Measurements from ENCODE around the gene DNAJB8.

Gene DNAJB8

GRCh38 chr3:128473737-128474136 lies 7.0 kb upstream of the DNAJB8 start:
- Histone ChIP-seq H3K18ac (ENCODE audit: low read depth in 1 of 2, low read length in 2 of 2) (no peak overlapping the region), H3K23ac (ENCODE audit: low read length in 2 of 2) (no peak overlapping the region), H3K79me1 (replicated peaks; ENCODE audit: low read length, poor library complexity, severe bottlenecking) (no peaks in the 10 kb centered on the region), H3K4me2 (ENCODE audit: low read length, poor library complexity, severe bottlenecking) (no peak overlapping the region), H2BK15ac (ENCODE audit: low read depth, poor library complexity, severe bottlenecking) (no peak overlapping the region), H3K14ac (ENCODE audit: low read length in 2 of 2) (no peak overlapping the region), H3K9me3 (ENCODE audit: control insufficient read depth, low read length) (peaks cover 9% of the 10 kb centered on the region), H3K36me3 (ENCODE audit: control insufficient read depth in 1 of 2, insufficient read depth in 2 of 2, low read depth in 1 of 2, low read length in 2 of 2) (no peaks in the 10 kb centered on the region), H3K9ac (ENCODE audit: low read length) (no peak overlapping the region), H2BK5ac (ENCODE audit: low read depth, low read length, poor library complexity, severe bottlenecking) (no peak overlapping the region), H3K4ac (ENCODE audit: low read depth in 1 of 2, low read length in 2 of 2) (no peak overlapping the region), H2BK12ac (ENCODE audit: low read length in 2 of 2) (no peak overlapping the region), H3K4me1 (ENCODE audit: control insufficient read depth, insufficient read depth, low read depth, low read length) (no peaks in the 10 kb centered on the region), H2AFZ (ENCODE audit: low read depth, low read length) (no peak overlapping the region), H3K27me3 (ENCODE audit: control insufficient read depth in 1 of 2, insufficient read depth in 1 of 2, low read length in 2 of 2) (peaks cover 93 to 95% of the 10 kb centered on the region in 2 experiments), H4K91ac (ENCODE audit: low read length) (no peak overlapping the region), H4K8ac (ENCODE audit: low read length) (no peak overlapping the region), H2BK120ac (ENCODE audit: low read depth, low read length) (no peak overlapping the region), H3K4me3 (ENCODE audit: insufficient read depth in 1 of 2, low read depth in 1 of 2, low read length in 2 of 2) (no peak overlapping the region), H2AK5ac (ENCODE audit: low read length, severe bottlenecking) (no peak overlapping the region), H3K27ac (ENCODE audit: low read length, poor library complexity, severe bottlenecking) (no peak overlapping the region)
- no peak for DNase-seq
- 25% methylated on average over 4 of the region's 4 CpGs for WGBS

DNA sequence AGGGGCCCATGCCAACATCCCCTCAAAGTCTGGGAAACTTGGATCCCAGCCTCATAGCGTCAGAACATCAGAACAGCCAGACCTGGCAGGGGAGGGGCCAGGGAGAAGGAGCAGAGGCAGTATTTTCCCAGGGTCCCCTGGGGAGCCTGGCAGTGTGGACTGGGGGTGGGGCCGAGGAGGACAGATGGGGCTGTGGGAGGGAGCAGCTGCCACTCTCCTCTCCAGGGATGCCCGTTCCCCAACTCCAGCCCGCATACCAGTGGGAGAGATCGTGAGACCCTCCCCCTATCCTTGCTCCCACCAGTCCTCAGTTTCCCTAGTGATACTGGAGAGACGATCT lies 6.5 kb upstream of the DNAJB8 start:
- Histone ChIP-seq H2BK120ac (ENCODE audit: low read depth, low read length) (no peak overlapping the region), H2AK5ac (ENCODE audit: low read length, severe bottlenecking) (no peak overlapping the region), H3K27me3 (ENCODE audit: control insufficient read depth in 1 of 2, insufficient read depth in 1 of 2, low read length in 2 of 2) (peaks cover 91 to 93% of the 10 kb centered on the region in 2 experiments), H2BK15ac (ENCODE audit: low read depth, poor library complexity, severe bottlenecking) (no peak overlapping the region), H3K27ac (ENCODE audit: low read length, poor library complexity, severe bottlenecking) (no peak overlapping the region), H3K4me3 (ENCODE audit: insufficient read depth in 1 of 2, low read depth in 1 of 2, low read length in 2 of 2) (no peak overlapping the region), H3K23ac (ENCODE audit: low read length in 2 of 2) (no peak overlapping the region), H3K14ac (ENCODE audit: low read length in 2 of 2) (no peak overlapping the region), H3K4ac (ENCODE audit: low read depth in 1 of 2, low read length in 2 of 2) (no peak overlapping the region), H3K4me1 (ENCODE audit: control insufficient read depth, insufficient read depth, low read depth, low read length) (no peaks in the 10 kb centered on the region), H3K4me2 (ENCODE audit: low read length, poor library complexity, severe bottlenecking) (no peak overlapping the region), H3K9ac (ENCODE audit: low read length) (no peak overlapping the region), H3K18ac (ENCODE audit: low read depth in 1 of 2, low read length in 2 of 2) (no peak overlapping the region), H4K8ac (ENCODE audit: low read length) (no peak overlapping the region), H3K79me1 (replicated peaks; ENCODE audit: low read length, poor library complexity, severe bottlenecking) (no peaks in the 10 kb centered on the region), H3K36me3 (ENCODE audit: control insufficient read depth in 1 of 2, insufficient read depth in 2 of 2, low read depth in 1 of 2, low read length in 2 of 2) (no peaks in the 10 kb centered on the region), H2BK12ac (ENCODE audit: low read length in 2 of 2) (no peak overlapping the region), H3K9me3 (ENCODE audit: control insufficient read depth, low read length) (peaks cover 9% of the 10 kb centered on the region), H2AFZ (ENCODE audit: low read depth, low read length) (no peak overlapping the region), H4K91ac (ENCODE audit: low read length) (no peak overlapping the region), H2BK5ac (ENCODE audit: low read depth, low read length, poor library complexity, severe bottlenecking) (no peak overlapping the region)
- DNase-seq: no peak
- 0% methylated on average over 2 of the region's 6 CpGs for WGBS

DNA sequence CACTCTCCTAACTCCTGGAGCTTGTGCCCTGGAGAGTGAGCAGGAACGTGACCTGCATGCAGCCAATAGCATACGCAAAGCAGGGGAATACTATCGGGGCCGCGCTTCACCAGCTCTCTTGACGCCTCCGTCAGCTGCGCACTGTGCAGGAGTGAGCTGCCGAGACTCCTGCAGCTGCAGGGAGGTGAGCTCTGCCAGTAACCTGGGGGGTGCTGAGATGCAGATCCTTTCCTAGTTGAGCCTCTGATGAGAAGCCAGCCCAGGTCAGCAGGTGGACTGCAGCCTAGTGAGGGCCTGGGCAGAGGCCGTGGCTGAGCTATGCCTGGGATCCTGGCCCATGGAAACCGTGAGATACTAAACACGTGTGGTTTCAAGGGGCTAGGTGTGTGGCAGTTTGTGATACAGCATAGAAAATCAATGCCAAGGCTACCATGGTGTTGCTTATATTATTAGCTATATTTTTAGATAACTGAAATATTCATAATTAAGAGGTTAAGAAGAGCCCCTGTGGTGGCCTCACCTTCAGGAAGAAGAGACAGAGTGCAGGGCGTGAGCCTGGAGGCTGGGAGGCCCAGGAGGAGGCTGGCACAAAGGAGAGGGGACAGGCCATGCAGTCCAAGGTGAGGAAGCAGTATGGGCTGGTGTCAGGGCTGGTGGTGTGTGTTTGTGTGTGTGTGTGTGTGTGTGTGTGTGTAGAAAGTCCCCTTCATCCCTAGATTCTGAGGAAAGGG lies 5.9 kb upstream of the DNAJB8 start:
- 42% methylated on average over 11 of the region's 13 CpGs for WGBS
- Histone ChIP-seq H3K79me1 (replicated peaks; ENCODE audit: low read length, poor library complexity, severe bottlenecking) (no peaks in the 10 kb centered on the region), H3K18ac (ENCODE audit: low read depth in 1 of 2, low read length in 2 of 2) (no peak overlapping the region), H3K36me3 (ENCODE audit: control insufficient read depth in 1 of 2, insufficient read depth in 2 of 2, low read depth in 1 of 2, low read length in 2 of 2) (no peaks in the 10 kb centered on the region), H2BK5ac (ENCODE audit: low read depth, low read length, poor library complexity, severe bottlenecking) (no peak overlapping the region), H3K23ac (ENCODE audit: low read length in 2 of 2) (peak overlapping the region in 1 of 2 experiments; percentile 87), H2BK15ac (ENCODE audit: low read depth, poor library complexity, severe bottlenecking) (no peak overlapping the region), H3K4me1 (ENCODE audit: control insufficient read depth, insufficient read depth, low read depth, low read length) (no peaks in the 10 kb centered on the region), H3K27ac (ENCODE audit: low read length, poor library complexity, severe bottlenecking) (no peak overlapping the region), H3K4me3 (ENCODE audit: insufficient read depth in 1 of 2, low read depth in 1 of 2, low read length in 2 of 2) (no peak overlapping the region), H4K91ac (ENCODE audit: low read length) (no peak overlapping the region), H3K9me3 (ENCODE audit: control insufficient read depth, low read length) (peaks cover 9% of the 10 kb centered on the region), H2AFZ (ENCODE audit: low read depth, low read length) (no peak overlapping the region), H2BK120ac (ENCODE audit: low read depth, low read length) (no peak overlapping the region), H4K8ac (ENCODE audit: low read length) (no peak overlapping the region), H3K4me2 (ENCODE audit: low read length, poor library complexity, severe bottlenecking) (no peak overlapping the region), H3K14ac (ENCODE audit: low read length in 2 of 2) (no peak overlapping the region), H3K4ac (ENCODE audit: low read depth in 1 of 2, low read length in 2 of 2) (no peak overlapping the region), H2AK5ac (ENCODE audit: low read length, severe bottlenecking) (no peak overlapping the region), H2BK12ac (ENCODE audit: low read length in 2 of 2) (no peak overlapping the region), H3K27me3 (ENCODE audit: control insufficient read depth in 1 of 2, insufficient read depth in 1 of 2, low read length in 2 of 2) (peaks cover 91 to 93% of the 10 kb centered on the region in 2 experiments), H3K9ac (ENCODE audit: low read length) (no peak overlapping the region)
- DNase-seq: no peak

DNA sequence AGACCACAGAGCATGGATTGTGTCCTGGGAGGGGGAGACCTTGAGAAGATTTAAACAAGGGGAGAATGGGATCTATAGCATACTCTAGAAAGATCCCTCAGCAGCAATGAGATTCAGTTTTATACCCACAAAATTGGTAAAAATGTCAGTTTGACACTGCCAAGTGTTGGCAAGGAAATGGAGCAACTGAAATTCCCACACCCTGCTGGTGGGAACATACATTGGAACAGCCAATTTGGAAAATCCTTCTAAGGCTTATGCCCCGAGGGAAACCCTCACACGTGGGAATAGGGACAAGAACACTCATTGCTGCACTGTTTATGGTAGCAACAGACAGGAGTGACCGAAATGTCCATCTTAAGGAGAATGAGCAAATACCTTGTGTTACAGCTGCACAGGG lies 5.0 kb upstream of the DNAJB8 start:
- no peaks in the 10 kb centered on the region for H3K79me1 ChIP-seq (replicated peaks; ENCODE audit: low read length, poor library complexity, severe bottlenecking)
- H2AFZ ChIP-seq (ENCODE audit: low read depth, low read length): no peak overlapping the region
- H2BK5ac ChIP-seq (ENCODE audit: low read depth, low read length, poor library complexity, severe bottlenecking): no peak overlapping the region
- H2BK12ac ChIP-seq (ENCODE audit: low read length in 2 of 2): no peak overlapping the region
- no peak overlapping the region for H2BK120ac ChIP-seq (ENCODE audit: low read depth, low read length)
- H3K36me3 ChIP-seq (ENCODE audit: control insufficient read depth in 1 of 2, insufficient read depth in 2 of 2, low read depth in 1 of 2, low read length in 2 of 2): no peaks in the 10 kb centered on the region
- H4K8ac ChIP-seq (ENCODE audit: low read length): no peak overlapping the region
- H3K4me3 ChIP-seq (ENCODE audit: insufficient read depth in 1 of 2, low read depth in 1 of 2, low read length in 2 of 2): no peak overlapping the region
- no peak overlapping the region for H2BK15ac ChIP-seq (ENCODE audit: low read depth, poor library complexity, severe bottlenecking)
- DNase-seq: no peak
- H3K9ac ChIP-seq (ENCODE audit: low read length): no peak overlapping the region
- H3K27me3 ChIP-seq (ENCODE audit: control insufficient read depth in 1 of 2, insufficient read depth in 1 of 2, low read length in 2 of 2): peaks cover 91 to 93% of the 10 kb centered on the region in 2 experiments
- H3K4ac ChIP-seq (ENCODE audit: low read depth in 1 of 2, low read length in 2 of 2): no peak overlapping the region
- H3K4me2 ChIP-seq (ENCODE audit: low read length, poor library complexity, severe bottlenecking): no peak overlapping the region
- H4K91ac ChIP-seq (ENCODE audit: low read length): no peak overlapping the region
- H3K18ac ChIP-seq (ENCODE audit: low read depth in 1 of 2, low read length in 2 of 2): no peak overlapping the region
- no peaks in the 10 kb centered on the region for H3K4me1 ChIP-seq (ENCODE audit: control insufficient read depth, insufficient read depth, low read depth, low read length)
- WGBS: 59% methylated on average over 3 of the region's 3 CpGs
- no peak overlapping the region for H2AK5ac ChIP-seq (ENCODE audit: low read length, severe bottlenecking)
- no peak overlapping the region for H3K23ac ChIP-seq (ENCODE audit: low read length in 2 of 2)
- H3K14ac ChIP-seq (ENCODE audit: low read length in 2 of 2): no peak overlapping the region
- H3K9me3 ChIP-seq (ENCODE audit: control insufficient read depth, low read length): peaks cover 9% of the 10 kb centered on the region
- H3K27ac ChIP-seq (ENCODE audit: low read length, poor library complexity, severe bottlenecking): no peak overlapping the region
